Neural progenitor cell (in vitro differentiated cells): ENCODE results near the gene MYH1.
"Not testable (repeated sequence)": the region's sequence is repeated elsewhere in the genome, so short reads cannot be mapped to it uniquely, and the experiment has no call there.

Source experiments
- CTCF ChIP-seq: fragments of 200-600 bp; sonication (generic); IDR thresholded peaks from 2 replicates; pipeline ENCODE4 v1.5.1; 2017; ENCODE audit warnings: antibody characterized with exemption, mild to moderate bottlenecking
- EZH2 ChIP-seq: fragments of 200-600 bp; sonication (generic); IDR thresholded peaks from 2 replicates; pipeline ENCODE4 v1.6.1; 2017; ENCODE audit warnings: antibody characterized with exemption, mild to moderate bottlenecking, moderate library complexity
- EZH2phosphoT487 ChIP-seq: fragments of 200-600 bp; sonication (generic); IDR thresholded peaks from 2 replicates; pipeline ENCODE4 v1.6.1; 2017; ENCODE audit warnings: antibody characterized with exemption

- TF ChIP-seq CTCF, EZH2phosphoT487, EZH2: not testable (repeated sequence)
These were observed 22.8 kb upstream of the MYH1 start for GRCh38 chr17:10541179-10541578.
